RWPE2 (cell line): Measurements from ENCODE around the gene CLVS2.

Experiments used
- ATAC-seq: fragments of 200-7000 bp; cut with Tn5 transposase; 3 replicates; pipeline ENCODE4 v1.9.1; 2021; ENCODE audit warnings: low read depth
- DNase-seq: peaks from one replicate; pipeline ENCODE4 v3.0.0-alpha.2; 2020; ENCODE audit warnings: low spot score
- H3K27ac ChIP-seq: fragments of 450-650 bp; 2 replicates; pipeline ENCODE4 v1.5.1; 2017; ENCODE audit warnings: mild to moderate bottlenecking; ENCODE audit not compliant: poor library complexity, severe bottlenecking
- H3K27me3 ChIP-seq: fragments of 250-450 bp; sonication (Bioruptor Pico); 2 replicates; pipeline ENCODE4 v1.5.1; 2021; ENCODE audit warnings: mild to moderate bottlenecking, moderate library complexity; ENCODE audit not compliant: insufficient read depth, poor library complexity, severe bottlenecking
- H3K36me3 ChIP-seq: fragments of 250-450 bp; sonication (Bioruptor Pico); 2 replicates; pipeline ENCODE4 v1.5.1; 2020; ENCODE audit warnings: low read depth, mild to moderate bottlenecking, moderate library complexity
- H3K4me1 ChIP-seq: fragments of 250-450 bp; sonication (Bioruptor Pico); 2 replicates; pipeline ENCODE4 v1.5.1; 2021; ENCODE audit warnings: mild to moderate bottlenecking, moderate library complexity; ENCODE audit not compliant: insufficient read depth, poor library complexity, severe bottlenecking
- H3K4me3 ChIP-seq: fragments of 250-450 bp; sonication (Bioruptor Pico); 2 replicates; pipeline ENCODE4 v1.5.1; 2021; ENCODE audit warnings: mild to moderate bottlenecking, moderate library complexity; ENCODE audit not compliant: severe bottlenecking
- H3K9me3 ChIP-seq: fragments of 250-450 bp; sonication (Bioruptor Pico); 2 replicates; pipeline ENCODE4 v1.5.1; 2021; ENCODE audit warnings: mild to moderate bottlenecking, moderate library complexity; ENCODE audit not compliant: severe bottlenecking
- CTCF ChIP-seq: fragments of 450-650 bp; IDR thresholded peaks from one replicate; pipeline ENCODE4 v1.5.1; 2017; ENCODE audit warnings: mild to moderate bottlenecking, moderate library complexity; ENCODE audit not compliant: poor library complexity, severe bottlenecking

The CLVS2 gene

DNA sequence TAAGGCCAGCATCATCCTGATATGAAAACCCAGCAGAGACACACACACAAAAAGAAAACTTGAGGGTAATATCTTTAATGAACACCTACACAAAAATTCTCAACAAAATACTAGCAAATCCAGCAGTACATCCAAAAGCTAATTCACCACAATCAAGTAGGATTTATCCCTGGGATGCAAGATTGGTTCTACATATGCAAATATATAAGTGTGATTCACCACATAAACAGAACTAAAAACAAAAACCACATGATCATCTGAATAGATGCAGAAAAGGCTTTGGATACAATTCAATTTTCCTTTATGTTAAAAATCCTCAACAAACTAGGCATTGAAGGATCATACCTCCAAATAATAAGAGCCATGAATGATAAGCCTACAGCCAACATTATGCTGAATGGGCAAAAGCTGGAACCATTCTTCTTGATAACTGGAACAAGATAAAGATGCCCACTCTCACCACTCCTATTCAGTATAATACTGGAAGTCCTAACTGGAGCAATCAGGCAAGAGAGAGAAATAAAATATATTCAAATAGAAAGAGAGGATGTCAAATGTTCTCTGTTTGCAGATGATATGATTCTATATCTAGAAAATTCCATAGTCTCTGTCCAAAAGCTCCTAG lies 33.9 kb upstream of the CLVS2 start:
- Histone ChIP-seq H3K4me3 (no peak overlapping the region), H3K27ac (no peak overlapping the region), H3K9me3 (no peaks in the 10 kb centered on the region), H3K4me1 (no peaks in the 10 kb centered on the region), H3K36me3 (no peaks in the 10 kb centered on the region), H3K27me3 (no peaks in the 10 kb centered on the region)
- DNase-seq: no peak
- no peak for ATAC-seq
- no peak for TF ChIP-seq CTCF

- no peak for TF ChIP-seq CTCF
- Histone ChIP-seq H3K4me1 (no peaks in the 10 kb centered on the region), H3K9me3 (no peaks in the 10 kb centered on the region), H3K27me3 (no peaks in the 10 kb centered on the region), H3K36me3 (no peaks in the 10 kb centered on the region), H3K27ac (no peak overlapping the region), H3K4me3 (no peak overlapping the region)
- DNase-seq (no peak), ATAC-seq (no peak; the same call in 2 of the 3 replicates)
Observed at GRCh38 chr6:122969999-122970533, 26.0 kb upstream of the CLVS2 start.

GRCh38 chr6:122977180-122977579 lies 18.9 kb upstream of the CLVS2 start:
- ATAC-seq (no peak), DNase-seq (no peak)
- no peaks in the 10 kb centered on the region for H3K36me3 ChIP-seq
- H3K27me3 ChIP-seq: no peaks in the 10 kb centered on the region
- H3K4me1 ChIP-seq: no peaks in the 10 kb centered on the region
- H3K27ac ChIP-seq: no peak overlapping the region
- no peaks in the 10 kb centered on the region for H3K9me3 ChIP-seq
- H3K4me3 ChIP-seq: no peak overlapping the region
- no peak for TF ChIP-seq CTCF

DNA sequence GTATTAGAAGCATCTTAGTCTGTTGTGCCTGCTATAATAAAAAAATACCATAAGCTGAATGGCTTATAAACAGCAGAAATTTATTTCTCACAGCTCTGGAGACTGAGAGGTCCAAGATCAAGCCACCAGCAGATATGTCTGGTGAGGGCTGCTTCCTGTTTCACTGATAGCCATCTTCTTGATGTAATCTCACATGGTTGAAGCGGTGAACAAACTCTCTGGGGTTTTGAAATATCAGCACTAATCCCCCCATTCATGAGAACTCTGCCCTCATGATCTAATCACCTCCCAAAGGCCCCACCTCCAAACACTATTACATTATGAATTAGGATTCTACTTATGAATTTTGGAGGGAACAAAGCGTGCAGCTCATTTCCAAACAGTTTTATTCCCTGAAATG lies 11.6 kb upstream of the CLVS2 start:
- H3K9me3 ChIP-seq: no peaks in the 10 kb centered on the region
- H3K27me3 ChIP-seq: no peaks in the 10 kb centered on the region
- no peak for TF ChIP-seq CTCF
- no peaks in the 10 kb centered on the region for H3K36me3 ChIP-seq
- H3K4me3 ChIP-seq: no peak overlapping the region
- DNase-seq: no peak
- H3K4me1 ChIP-seq: no peaks in the 10 kb centered on the region
- no peak for ATAC-seq
- no peak overlapping the region for H3K27ac ChIP-seq

DNA sequence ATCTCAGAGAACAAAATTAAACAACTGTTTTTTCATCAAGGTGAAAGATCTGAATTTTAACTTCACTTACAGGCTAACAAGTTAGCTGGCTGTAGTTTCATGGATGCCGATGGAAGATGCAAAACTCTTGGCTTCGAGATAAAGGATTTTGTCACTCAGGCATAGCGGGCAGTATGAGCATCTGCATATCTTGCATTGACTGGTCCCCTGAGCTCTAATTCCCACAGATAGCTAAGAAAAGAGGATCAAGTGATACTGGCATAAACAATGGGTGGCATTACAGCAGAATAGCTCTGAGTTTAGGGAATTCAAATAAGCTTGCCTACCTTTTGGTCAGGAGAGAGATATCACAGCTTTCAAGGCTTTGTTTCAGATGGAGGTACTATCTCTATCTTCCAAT lies 1.8 kb upstream of the CLVS2 start:
- Histone ChIP-seq H3K4me3 (no peak overlapping the region), H3K27me3 (peaks cover 67% of the 10 kb centered on the region), H3K9me3 (no peaks in the 10 kb centered on the region), H3K36me3 (no peaks in the 10 kb centered on the region), H3K4me1 (no peaks in the 10 kb centered on the region), H3K27ac (no peak overlapping the region)
- no peak for TF ChIP-seq CTCF
- DNase-seq (no peak), ATAC-seq (no peak)
